SK-N-SH (cell line): ENCODE results near the gene NOP53.

Source experiments
- EP300 ChIP-seq, 2 experiments: IDR thresholded peaks; 2 replicates each; pipeline versions ENCODE4 v1.4.0 to v1.6.1; 2012; ENCODE audit warnings: borderline replicate concordance in 1 of 2, low read depth in 1 of 2, low read length in 1 of 2
- EZH2phosphoT487 ChIP-seq: fragments of 200-600 bp; sonication (generic); IDR thresholded peaks from 2 replicates; pipeline ENCODE4 v1.6.1; 2017; ENCODE audit warnings: low read depth, mixed run types, mild to moderate bottlenecking, antibody characterized with exemption, moderate library complexity, borderline replicate concordance

DNA sequence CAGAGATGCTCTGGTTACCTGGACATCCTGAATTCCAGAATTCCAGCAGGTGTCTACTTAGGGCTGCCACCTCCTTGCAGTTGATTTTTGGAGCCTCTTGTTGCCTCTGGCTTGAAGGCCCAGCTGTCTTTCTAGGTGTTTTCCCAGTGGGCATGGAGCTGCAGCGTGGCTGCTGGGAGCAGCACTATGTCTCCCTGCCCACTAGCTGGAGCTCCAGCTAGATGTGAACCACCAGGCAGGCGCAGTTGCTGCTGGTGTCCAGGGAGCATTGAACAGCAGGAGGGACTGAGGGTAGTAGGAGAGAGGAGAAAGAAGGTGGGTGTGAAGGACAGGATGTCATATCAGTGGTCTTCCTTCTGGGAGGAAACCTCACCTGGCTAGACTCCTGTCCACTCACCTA lies 23.3 kb downstream of the NOP53 start:
- TF ChIP-seq EZH2phosphoT487 (no peak), EP300 (IDR thresholded peaks at IDR 0.05; ENCODE audit: borderline replicate concordance in 1 of 2, low read depth in 1 of 2, low read length in 1 of 2) (no peak)
